IgD-negative memory B cell (primary cell): ENCODE data around the gene UBN2. TPM values are rescaled to one million over a fixed set of nuclear protein-coding genes. Genes with fewer than 3 reads are reported as not detected.
"Not testable (repeated sequence)": the region's sequence is repeated elsewhere in the genome, so short reads cannot be mapped to it uniquely, and the experiment has no call there.

Source experiments
- H3K27ac Mint-ChIP-seq, 3 donors: one replicate each; pipeline ENCODE4 v1.8.0; 2020 to 2022; ENCODE audit warnings: mild to moderate bottlenecking in 3 of 3, mixed read lengths in 3 of 3, moderate library complexity in 1 of 3
- H3K27me3 Mint-ChIP-seq: one replicate; pipeline ENCODE4 v1.8.0; 2021; ENCODE audit warnings: mixed read lengths
- H3K36me3 Mint-ChIP-seq: one replicate; pipeline ENCODE4 v1.8.0; 2020; ENCODE audit warnings: mild to moderate bottlenecking, mixed read lengths
- H3K4me1 Mint-ChIP-seq, 3 donors: one replicate each; pipeline ENCODE4 v1.8.0; 2020 to 2022; ENCODE audit warnings: mixed read lengths in 3 of 3, mild to moderate bottlenecking in 1 of 3
- H3K4me3 Mint-ChIP-seq, 4 donors: one replicate each; pipeline ENCODE4 v1.8.0; 2020 to 2022; ENCODE audit warnings: mild to moderate bottlenecking in 4 of 4, mixed read lengths in 4 of 4, moderate library complexity in 3 of 4
- H3K9me3 Mint-ChIP-seq, 3 donors: one replicate each; pipeline ENCODE4 v1.8.0; 2020 to 2021; ENCODE audit warnings: mixed read lengths in 3 of 3, mild to moderate bottlenecking in 1 of 3
- polyA plus RNA-seq: library from polyadenylated mRNA; unstranded; fragments of 300-500 nt; fragmentation: Illumina TruSeq; gene quantifications from one replicate; pipeline ENCODE4 v1.2.3, GENCODE V29; 2021

Gene UBN2
- 2.8 TPM for polyA plus RNA-seq

DNA sequence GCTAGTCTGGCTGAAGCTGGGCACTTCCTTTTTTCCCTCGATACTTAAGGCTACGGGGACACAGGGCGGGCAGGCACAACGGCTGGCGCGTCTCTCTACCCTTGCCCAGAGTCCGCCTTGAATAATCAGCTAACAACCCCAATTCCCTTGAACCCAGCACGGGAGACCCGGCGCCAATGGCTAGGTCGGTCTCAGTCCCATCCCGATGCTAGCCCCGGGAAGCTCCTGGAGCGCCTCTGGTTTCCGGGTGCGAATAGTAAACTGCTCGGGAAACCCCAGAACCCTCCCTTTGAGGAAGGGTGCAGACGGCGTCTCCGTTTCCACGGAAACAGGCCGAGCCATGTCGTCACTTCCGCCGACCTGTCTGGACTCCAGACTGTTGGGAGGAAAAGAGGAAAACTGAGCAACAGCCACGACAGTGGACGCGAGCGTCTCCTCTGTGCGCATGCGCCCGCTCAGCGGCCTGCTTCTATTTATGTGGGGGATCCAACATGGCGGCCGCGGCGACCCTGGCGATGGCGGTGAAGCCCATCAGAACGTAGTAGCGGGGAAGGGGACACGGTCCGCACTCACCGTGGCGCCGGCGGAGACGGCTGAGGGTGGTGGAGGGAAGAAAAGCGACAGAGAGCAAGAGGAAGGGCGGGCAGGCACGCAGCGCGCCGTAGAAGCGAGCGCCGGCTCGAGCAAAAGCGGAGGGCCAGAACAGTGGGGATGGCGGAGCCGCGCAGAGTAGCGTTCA is at the start of gene UBN2:
TSS of gene UBN2 (plus strand) at position 464 of the 739 bp plus-strand sequence. CDS start at position 712, 248 bp downstream.
- H3K27ac Mint-ChIP-seq: peak within 1 kb of the TSS; percentile 88 to 99 (median 98)
- H3K36me3 Mint-ChIP-seq: no peaks in the 10 kb centered on the region
- H3K4me3 Mint-ChIP-seq: peak within 1 kb of the TSS; percentile 98 to 100 (median 98)
- peaks cover 11 to 26% (median 23%) of the 10 kb centered on the region in 3 donors for H3K4me1 Mint-ChIP-seq
- H3K27me3 Mint-ChIP-seq: no peaks in the 10 kb centered on the region
- H3K9me3 Mint-ChIP-seq: no peaks in the 10 kb centered on the region

DNA sequence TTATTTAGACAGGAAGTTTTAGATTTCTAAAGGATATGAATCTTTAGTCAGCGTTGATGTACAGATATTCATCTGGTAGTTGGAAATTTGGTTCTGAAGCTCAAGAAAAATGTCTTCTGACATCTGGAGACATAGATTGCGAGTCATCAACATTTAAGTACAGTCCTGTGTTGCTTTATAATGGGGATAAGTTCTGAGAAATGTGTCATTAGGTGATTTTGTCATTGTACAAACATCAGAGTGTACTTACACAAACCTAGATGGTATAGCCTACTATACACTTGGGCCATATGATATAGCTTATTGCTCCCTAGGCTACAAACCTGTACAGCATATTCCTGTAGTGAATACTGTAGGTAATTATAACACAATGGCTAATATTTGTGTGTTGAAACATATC is 49.6 kb upstream of the UBN2 start:
- H3K4me3 Mint-ChIP-seq: no peak overlapping the region
- H3K27ac Mint-ChIP-seq: no peak overlapping the region
- no peaks in the 10 kb centered on the region for H3K4me1 Mint-ChIP-seq
- no peaks in the 10 kb centered on the region for H3K9me3 Mint-ChIP-seq
- no peaks in the 10 kb centered on the region for H3K27me3 Mint-ChIP-seq
- peaks cover 10% of the 10 kb centered on the region for H3K36me3 Mint-ChIP-seq

DNA sequence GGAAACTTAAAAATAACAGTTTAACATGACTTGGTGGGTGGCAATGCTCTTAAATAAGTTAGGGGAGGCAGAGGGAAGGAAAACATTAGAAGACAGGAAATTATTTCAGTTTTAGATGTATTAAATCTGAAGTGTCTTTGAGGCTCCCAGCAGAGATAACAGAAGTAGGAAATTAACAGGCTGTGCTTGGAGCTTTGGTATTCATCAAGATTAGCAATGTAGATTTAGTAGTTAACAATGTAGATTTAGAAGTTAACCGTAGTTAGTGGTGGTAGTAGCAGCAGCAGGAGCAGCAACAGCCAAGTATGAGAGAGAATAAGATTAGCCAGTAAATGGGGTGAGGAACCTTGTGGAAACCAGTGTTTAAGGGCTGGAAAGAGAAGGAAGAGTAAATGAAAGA is 48.7 kb upstream of the UBN2 start:
- no peaks in the 10 kb centered on the region for H3K9me3 Mint-ChIP-seq
- no peak overlapping the region for H3K4me3 Mint-ChIP-seq
- no peaks in the 10 kb centered on the region for H3K4me1 Mint-ChIP-seq
- H3K27ac Mint-ChIP-seq: peak overlapping the region in 1 of 3 donors; percentile 72
- H3K36me3 Mint-ChIP-seq: peaks cover 10% of the 10 kb centered on the region
- H3K27me3 Mint-ChIP-seq: no peaks in the 10 kb centered on the region

DNA sequence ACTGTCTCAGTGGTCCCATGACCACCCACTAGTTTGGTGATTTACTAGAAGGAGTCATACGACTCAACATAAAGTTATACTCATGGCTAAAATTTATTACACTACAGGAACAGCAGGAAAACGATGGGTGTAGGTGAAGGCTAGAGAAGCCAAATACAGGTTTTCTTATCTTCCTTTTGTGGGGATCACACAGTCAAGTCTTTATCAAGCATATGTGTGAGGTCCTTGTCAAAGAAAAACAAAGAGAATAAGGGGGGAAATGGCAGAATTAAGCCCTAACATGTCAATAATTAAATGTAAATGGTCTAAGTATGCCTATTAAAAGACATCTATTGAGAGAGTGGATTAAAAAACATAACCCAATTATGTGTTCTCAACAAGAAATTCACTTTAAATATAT is 47.8 kb upstream of the UBN2 start:
- H3K4me3 Mint-ChIP-seq: no peak overlapping the region
- no peaks in the 10 kb centered on the region for H3K9me3 Mint-ChIP-seq
- peaks cover 10% of the 10 kb centered on the region for H3K36me3 Mint-ChIP-seq
- H3K4me1 Mint-ChIP-seq: no peaks in the 10 kb centered on the region
- H3K27ac Mint-ChIP-seq: peak overlapping the region in 1 of 3 donors; percentile 72
- no peaks in the 10 kb centered on the region for H3K27me3 Mint-ChIP-seq

DNA sequence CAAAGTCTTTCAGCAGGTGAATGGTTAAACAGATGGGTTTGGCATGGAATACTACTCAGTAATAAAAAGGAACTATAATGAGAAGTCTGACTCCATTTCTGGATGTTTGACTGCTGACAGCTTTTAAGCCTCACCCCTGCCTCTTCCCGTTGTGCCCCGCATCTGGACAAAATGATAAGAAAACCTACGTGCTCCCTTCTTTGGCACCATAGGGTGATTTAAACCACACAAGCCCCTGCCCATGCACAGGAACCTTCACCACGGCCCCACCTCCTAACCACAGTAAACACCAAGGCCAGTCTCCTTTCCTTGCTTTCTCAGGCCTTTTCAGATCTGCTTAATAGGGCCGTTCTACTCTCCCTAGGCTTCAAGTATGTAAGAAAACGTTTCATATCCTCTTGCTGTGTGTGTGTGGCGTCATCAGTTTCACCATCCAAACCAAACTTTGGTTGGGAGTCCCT is 47.1 kb upstream of the UBN2 start:
- no peaks in the 10 kb centered on the region for H3K9me3 Mint-ChIP-seq
- no peak overlapping the region for H3K27ac Mint-ChIP-seq
- no peaks in the 10 kb centered on the region for H3K27me3 Mint-ChIP-seq
- H3K4me3 Mint-ChIP-seq: no peak overlapping the region
- H3K36me3 Mint-ChIP-seq: peaks cover 10% of the 10 kb centered on the region
- H3K4me1 Mint-ChIP-seq: no peaks in the 10 kb centered on the region

DNA sequence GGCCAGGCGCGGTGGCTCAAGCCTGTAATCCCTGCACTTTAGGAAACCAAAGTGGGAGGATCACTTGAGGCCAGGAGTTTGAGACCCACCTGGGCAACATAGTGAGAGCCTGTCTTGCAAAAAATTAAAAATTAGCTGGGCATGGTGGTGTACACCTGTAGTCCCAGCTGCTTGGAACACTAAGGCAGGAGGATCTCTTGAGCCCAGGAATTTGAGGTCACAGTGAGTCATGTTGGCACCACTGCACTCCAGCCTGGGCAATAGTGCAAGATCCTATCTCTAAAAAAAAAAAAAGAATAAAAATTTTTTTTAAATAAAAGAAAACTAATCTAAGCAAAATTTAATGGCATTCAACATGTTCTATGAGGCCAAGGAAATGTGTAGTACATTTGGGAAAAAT is 44.9 kb upstream of the UBN2 start:
- Mint-ChIP-seq H3K27me3 (no peaks in the 10 kb centered on the region), H3K27ac (no peak overlapping the region), H3K36me3 (peaks cover 9% of the 10 kb centered on the region), H3K4me1 (no peaks in the 10 kb centered on the region), H3K4me3 (no peak overlapping the region), H3K9me3 (no peaks in the 10 kb centered on the region)

DNA sequence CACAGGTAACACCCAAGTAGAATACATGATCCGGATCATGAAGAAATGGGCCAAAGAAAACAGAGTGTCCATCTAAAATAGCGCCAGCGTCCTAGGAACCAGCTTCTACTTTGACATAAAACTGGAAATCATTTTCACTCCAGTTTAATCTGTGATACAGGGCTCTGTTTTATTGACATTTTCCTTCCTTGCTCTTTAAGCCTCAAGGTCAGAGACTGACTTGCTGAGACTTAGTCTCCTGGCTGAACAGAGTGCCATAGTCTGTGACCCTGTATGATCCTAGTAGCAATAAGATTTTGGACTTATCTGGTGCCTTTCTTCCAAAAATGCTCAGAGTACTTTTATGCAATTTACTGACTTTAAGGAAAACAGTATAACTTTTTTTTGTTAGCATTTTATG is 41.7 kb upstream of the UBN2 start:
- Mint-ChIP-seq H3K4me1 (no peaks in the 10 kb centered on the region), H3K9me3 (peaks cover 2 to 4% (median 3%) of the 10 kb centered on the region in 3 donors), H3K36me3 (peaks cover 6% of the 10 kb centered on the region), H3K27ac (no peak overlapping the region), H3K4me3 (no peak overlapping the region), H3K27me3 (no peaks in the 10 kb centered on the region)

DNA sequence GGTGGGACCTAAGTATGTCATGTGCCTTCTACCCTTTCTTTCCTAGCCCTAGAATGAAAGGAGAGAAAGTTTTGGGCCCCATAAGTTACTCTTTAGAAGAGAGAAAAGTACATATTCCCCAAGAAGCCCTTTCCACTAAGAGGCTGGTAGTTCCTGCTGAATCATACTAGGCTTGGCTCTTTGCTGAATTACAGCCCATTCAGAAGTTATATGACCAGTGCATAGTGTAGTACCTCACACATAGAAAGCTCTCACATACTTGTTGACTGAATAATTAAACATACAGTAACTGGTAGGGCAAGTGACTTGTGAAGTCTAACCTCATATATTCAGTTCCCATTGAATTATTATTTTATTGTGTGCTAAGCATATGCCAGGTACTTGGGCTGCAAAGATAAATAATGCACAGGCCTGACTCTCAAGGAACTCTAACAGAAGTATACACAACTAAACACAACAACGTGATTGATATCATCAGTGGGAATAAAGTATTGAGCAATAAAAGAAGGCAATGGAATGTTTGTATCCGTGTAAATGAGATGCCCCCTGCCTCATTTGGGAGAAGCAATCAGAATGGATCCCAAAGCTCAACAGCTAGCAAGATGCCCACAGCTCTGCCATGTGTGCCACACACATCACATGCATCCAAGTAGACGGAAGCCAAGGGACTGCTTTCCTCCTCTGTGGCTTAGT is 38.9 kb upstream of the UBN2 start:
- Mint-ChIP-seq H3K4me1 (no peaks in the 10 kb centered on the region), H3K36me3 (peaks cover 6% of the 10 kb centered on the region), H3K27me3 (no peaks in the 10 kb centered on the region), H3K4me3 (no peak overlapping the region), H3K9me3 (peaks cover 2 to 4% (median 3%) of the 10 kb centered on the region in 3 donors), H3K27ac (no peak overlapping the region)

DNA sequence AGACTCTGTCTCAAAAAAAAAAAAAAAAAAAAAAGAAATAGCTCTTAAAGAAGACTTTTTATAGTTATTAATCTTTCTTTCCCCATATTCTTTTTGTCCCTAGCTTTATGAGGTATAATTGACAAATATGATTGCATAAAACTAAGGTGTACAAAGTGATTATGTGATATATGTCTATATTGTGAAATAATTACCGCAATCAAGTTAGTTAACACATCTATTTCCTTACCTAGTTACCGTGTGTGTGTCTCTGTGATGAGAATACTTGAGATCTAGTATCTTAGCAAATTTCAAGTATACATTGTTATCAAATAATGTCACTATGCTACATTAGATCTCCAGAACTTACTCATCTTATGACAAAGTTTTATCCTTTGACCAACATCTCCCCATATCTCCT is 30.7 kb upstream of the UBN2 start:
- H3K27me3 Mint-ChIP-seq: no peaks in the 10 kb centered on the region
- no peaks in the 10 kb centered on the region for H3K4me1 Mint-ChIP-seq

DNA sequence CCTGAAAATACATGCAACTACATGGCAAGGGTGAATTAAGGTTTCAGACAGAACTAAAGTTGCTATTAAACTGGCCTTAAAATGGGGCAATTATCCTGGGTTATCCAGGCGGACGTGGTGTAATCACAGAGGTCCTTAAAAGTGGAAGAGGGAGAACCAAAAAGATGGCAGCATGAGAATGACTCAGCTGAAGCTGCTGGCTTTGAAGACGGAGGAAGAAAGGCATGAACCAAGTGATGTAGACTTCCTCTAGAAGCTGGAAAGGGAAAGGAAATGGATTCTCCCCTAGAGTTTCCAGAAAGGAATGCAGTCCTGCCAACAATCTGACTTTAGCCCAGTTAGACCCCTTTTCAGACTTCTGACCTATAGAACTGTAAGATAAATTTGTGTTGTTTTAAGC is 27.0 kb upstream of the UBN2 start:
- Mint-ChIP-seq H3K9me3 (peaks cover 6 to 22% (median 14%) of the 10 kb centered on the region in 3 donors), H3K27ac (no peak overlapping the region), H3K36me3 (no peaks in the 10 kb centered on the region), H3K4me1 (no peaks in the 10 kb centered on the region), H3K4me3 (no peak overlapping the region), H3K27me3 (no peaks in the 10 kb centered on the region)

More for the DNA sequence above, 30.7 kb upstream of the UBN2 start:
- Mint-ChIP-seq H3K4me3 (no peak overlapping the region), H3K36me3 (no peaks in the 10 kb centered on the region), H3K27ac (no peak overlapping the region), H3K9me3 (peaks cover 0 to 5% (median 2%) of the 10 kb centered on the region in 3 donors)

DNA sequence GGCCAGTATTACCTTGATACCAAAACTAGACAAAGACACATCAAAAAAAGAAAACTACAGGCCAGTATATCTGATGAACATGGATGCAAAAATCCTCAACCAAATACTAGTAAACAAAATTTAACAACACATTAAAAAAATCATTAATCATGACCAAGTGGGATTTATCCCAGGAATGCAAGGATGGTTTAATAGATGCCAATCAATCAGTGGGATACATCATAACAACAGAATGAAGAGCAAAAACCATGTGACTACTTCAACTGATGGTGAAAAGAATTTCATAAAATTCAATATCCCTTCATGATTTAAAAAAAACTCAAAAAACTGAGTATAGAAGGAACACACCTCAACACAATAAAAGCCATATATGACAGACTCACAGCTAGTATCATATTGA is 25.2 kb upstream of the UBN2 start:
- Mint-ChIP-seq H3K36me3 (no peaks in the 10 kb centered on the region), H3K27ac (no peak overlapping the region), H3K4me3 (no peak overlapping the region), H3K4me1 (no peaks in the 10 kb centered on the region), H3K27me3 (no peaks in the 10 kb centered on the region), H3K9me3 (peaks cover 4 to 27% (median 21%) of the 10 kb centered on the region in 3 donors)

DNA sequence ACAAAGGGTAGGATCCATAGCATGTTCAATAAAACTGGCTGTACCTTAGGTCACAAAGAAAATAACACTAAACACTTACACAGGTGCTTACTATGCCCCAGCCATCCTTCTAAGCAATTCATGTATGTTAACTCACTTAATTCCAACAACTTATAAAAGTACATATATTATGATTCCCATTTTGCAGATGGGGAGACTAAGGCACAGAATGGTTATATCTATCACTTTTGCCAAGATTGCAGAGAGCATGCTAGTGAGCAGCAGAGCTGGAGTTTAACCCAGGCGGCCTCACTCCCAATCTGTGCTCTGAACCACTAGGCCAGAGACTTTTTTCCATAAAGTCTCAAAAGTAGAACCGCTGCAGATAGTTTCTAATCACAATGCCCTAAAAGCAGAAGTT is 18.9 kb upstream of the UBN2 start:
- Mint-ChIP-seq H3K36me3 (no peaks in the 10 kb centered on the region), H3K4me1 (no peaks in the 10 kb centered on the region), H3K27ac (no peak overlapping the region), H3K27me3 (no peaks in the 10 kb centered on the region), H3K4me3 (no peak overlapping the region), H3K9me3 (peaks cover 2 to 8% (median 7%) of the 10 kb centered on the region in 3 donors)

DNA sequence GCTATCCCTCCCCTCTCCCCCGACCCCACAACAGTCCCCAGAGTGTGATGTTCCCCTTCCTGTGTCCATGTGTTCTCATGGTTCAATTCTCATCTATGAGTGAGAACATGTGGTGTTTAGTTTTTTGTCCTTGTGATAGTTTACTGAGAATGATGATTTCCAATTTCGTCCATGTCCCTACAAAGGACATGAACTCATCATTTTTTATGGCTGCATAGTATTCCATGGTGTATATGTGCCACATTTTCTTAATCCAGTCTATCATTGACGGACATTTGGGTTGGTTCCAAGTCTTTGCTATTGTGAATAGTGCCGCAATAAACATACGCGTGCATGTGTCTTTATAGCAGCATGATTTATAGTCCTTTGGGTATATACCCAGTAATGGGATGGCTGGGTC is 17.5 kb upstream of the UBN2 start:
- H3K36me3 Mint-ChIP-seq, H3K4me3 Mint-ChIP-seq, H3K27me3 Mint-ChIP-seq, H3K4me1 Mint-ChIP-seq, H3K9me3 Mint-ChIP-seq, H3K27ac Mint-ChIP-seq: not testable (repeated sequence)

DNA sequence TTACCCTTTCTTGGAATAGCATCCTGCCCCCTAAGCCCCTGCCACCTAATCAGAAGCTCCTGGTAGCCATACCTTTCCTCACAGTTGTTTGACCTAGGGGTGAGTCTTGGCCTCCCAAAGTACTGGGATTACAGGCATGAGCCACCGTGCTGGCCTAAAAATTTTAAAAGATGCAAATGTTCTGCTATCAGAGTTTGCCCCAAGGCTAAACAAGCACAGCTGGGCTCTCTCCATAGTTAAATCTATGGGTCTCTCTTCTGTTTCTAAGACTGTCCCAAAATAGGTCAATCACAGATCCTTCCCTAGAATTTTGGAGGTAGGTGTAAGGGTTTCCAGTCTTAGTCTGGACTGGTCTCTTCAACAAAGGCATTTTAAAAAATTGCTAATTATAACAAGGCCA is 12.9 kb upstream of the UBN2 start:
- Mint-ChIP-seq H3K4me1 (no peaks in the 10 kb centered on the region), H3K9me3 (peaks cover 0 to 2% (median 0%) of the 10 kb centered on the region in 3 donors), H3K27me3 (peaks cover 2% of the 10 kb centered on the region), H3K27ac (no peak overlapping the region), H3K4me3 (no peak overlapping the region), H3K36me3 (no peaks in the 10 kb centered on the region)

DNA sequence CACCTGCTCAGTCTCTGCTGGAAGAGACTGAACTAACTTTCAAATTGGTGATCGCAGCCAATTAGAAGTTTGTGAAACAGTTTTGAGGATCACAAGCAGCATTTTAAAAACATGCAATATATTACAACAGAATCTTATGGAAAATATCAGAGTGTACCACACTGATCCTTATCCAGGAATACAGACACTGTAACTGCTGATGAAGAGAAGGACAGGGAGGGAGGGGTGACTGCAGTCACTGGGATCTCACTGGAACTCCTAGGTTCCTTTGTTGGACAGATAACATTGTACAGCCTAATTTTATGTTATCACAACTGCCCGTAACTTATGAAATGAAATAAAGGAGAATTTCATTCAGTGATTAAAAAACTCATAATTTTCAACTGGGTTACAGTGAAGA is 6.8 kb upstream of the UBN2 start:
- Mint-ChIP-seq H3K27me3 (peaks cover 4% of the 10 kb centered on the region), H3K4me3 (no peak overlapping the region), H3K9me3 (no peaks in the 10 kb centered on the region), H3K36me3 (no peaks in the 10 kb centered on the region), H3K4me1 (no peaks in the 10 kb centered on the region), H3K27ac (no peak overlapping the region)

DNA sequence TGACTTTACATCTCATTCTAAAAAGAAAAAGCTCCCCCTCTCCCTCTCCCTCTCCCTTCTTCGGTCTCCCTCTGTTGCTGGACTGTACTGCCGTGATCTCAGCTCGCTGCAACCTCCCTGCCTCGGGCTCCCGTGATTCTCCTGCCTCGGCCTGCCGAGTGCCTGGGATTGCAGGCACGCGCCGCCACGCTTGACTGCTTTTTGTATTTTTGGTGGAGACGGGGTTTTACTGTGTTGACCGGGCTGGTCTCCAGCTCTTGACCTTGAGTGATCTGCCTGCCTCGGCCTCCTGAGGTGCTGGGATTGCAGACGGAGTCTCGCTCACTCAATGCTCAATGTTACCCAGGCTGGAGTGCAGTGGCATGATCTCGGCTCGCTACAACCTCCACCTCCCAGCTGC is 6.2 kb upstream of the UBN2 start:
- H3K36me3 Mint-ChIP-seq, H3K9me3 Mint-ChIP-seq, H3K4me3 Mint-ChIP-seq, H3K27me3 Mint-ChIP-seq, H3K27ac Mint-ChIP-seq, H3K4me1 Mint-ChIP-seq: not testable (repeated sequence)
